ENCODE data around the gene HAUS2.

- TF ChIP-seq POLR2A (IDR thresholded peaks at IDR 0.05; ENCODE audit: extremely low read depth, insufficient read length) (no peak), CTCF (IDR thresholded peaks at IDR 0.05; ENCODE audit: low read depth, low read length) (no peak), MAX (IDR thresholded peaks at IDR 0.05; ENCODE audit: low read depth, low read length) (no peak), MYC (IDR thresholded peaks at IDR 0.05; ENCODE audit: low read depth, low read length) (no peak)
These were observed 35.6 kb downstream of the HAUS2 start for GRCh38 chr15:42584031-42584765.

Data from NB4 (cell line).